GM19193 (cell line): Measurements from ENCODE around the gene CYBA.

Experiments used
- POLR2A ChIP-seq: IDR thresholded peaks from 4 replicates; pipeline ENCODE4 v1.6.1; 2011; ENCODE audit not compliant: insufficient read depth, insufficient read length; ENCODE audit errors: extremely low read depth

Gene CYBA

DNA sequence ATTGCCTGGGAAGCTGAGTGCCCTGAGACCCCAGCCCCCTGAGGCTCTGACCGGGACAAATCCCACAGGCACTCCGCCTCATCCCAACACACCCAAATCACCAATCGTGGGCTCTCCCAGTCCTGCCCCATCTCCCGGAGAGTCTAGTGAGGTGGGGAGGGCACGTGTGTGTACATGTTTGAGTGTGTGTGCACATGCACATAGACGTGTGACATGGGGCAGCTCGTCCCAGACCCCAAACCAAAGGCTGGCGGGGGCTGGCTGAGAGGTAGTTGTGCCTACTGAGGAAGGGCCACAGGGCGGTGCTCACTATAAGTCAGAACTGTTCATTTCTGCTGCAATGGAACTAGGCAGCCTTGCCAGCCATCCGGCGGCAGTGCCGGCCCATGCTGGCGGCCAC is 26.9 kb upstream of the CYBA start:
- no peak for TF ChIP-seq POLR2A

DNA sequence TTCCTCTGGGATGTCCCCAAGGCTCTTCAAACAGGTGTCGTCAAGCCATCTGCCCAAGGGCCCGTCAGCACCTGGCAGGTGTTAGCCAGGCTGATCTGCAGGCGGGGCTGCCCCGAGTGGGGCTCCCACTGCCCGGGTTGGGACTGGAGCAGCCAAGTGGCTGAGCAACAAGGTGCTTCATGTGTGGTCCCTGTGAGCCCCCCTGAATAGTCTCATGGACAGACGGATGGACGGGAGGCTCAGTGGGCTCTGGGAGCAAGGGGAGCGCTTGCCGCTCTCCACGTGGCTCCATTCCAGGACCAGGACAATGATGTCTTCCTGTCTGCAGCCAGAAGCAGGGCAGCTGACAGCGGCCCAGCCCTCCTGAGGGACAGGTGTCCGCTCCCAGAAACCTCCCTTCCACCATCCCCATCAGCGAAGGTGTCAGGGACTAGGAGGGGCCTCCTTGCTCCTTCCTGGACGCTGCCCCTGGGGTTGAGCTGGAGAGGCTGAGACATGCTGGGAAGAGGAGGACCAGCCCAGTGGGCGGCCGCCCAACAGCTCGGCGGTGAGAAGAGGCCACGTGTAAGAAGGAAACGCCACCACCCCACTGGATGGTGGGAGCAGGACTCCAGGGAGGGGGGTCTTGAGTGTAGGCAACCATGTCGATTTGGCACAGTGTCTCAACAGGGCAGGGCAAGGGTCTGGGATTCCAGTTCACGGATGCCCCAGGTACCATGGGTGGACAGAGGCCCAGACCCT is 25.8 kb upstream of the CYBA start:
- no peak for TF ChIP-seq POLR2A

DNA sequence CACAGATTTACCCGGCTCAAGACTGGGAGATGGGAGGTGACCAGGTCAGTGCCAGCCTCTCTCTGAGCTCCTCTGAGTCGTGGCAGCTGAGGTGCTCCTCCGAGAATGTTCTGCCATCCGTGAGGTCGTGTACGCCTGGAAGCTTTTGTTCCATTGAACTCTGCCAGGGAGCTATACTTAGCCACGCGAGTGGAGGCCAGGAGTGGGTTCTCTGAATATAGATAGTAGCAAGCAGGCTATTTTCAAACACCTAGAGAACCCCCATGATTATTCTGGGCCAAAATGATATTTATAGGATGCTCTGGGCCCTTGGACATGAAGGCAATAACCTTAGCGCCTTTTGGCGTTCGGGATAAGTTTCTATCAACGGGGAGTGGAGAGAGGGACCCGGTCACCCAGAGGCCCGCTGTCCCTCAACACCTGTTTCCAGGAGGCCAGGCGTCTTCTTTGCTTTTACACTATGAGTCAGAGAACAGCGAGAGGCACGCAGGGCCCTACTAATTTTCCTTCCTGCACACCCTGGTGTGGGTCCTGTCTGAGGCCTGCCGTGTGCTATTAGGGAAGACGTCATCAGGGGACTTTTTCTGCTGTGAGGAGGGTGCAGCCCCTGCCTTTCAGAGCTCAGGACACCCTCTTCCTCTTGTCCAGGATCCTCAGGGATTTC is 23.0 kb upstream of the CYBA start:
- TF ChIP-seq POLR2A: no peak

DNA sequence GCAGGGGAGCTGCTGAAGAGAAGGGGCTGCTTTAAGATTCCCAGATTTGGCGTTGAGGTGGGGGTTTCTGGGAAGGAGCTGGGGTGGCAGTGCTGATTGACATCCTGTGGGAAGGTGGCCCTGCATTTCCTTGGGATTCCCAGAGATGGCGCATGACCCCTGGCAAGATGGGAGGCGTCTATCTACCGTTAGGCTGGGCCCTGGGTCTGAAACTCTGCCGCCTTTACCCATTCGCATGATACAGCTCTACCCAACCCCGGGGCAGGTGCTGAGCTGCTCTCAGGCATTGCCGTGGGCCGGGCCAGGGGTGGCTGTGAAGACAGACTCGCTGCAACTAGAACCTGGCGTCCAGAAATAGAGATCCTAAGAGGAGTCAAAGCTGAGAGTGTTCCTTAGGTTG is 21.9 kb upstream of the CYBA start:
- TF ChIP-seq POLR2A: no peak

DNA sequence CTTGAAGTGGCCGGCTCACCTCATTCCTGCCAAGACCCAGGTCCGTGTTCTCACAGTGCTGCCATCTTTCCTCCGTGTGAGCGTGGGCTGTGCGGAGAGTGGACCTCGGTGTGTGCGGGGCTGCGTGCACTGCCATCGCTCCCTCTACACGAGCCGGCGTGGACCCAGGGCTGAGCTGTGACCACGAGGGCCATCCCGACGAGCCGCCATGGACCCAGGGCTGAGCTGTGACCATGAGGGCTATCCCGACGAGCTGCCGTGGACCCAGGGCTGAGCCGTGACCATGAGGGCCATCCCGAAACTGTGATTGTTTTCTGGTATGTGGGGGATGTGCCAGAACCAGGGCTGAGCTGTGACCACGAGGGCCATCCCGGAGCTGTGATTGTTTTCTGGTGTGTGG is 21.0 kb upstream of the CYBA start:
- no peak for TF ChIP-seq POLR2A

DNA sequence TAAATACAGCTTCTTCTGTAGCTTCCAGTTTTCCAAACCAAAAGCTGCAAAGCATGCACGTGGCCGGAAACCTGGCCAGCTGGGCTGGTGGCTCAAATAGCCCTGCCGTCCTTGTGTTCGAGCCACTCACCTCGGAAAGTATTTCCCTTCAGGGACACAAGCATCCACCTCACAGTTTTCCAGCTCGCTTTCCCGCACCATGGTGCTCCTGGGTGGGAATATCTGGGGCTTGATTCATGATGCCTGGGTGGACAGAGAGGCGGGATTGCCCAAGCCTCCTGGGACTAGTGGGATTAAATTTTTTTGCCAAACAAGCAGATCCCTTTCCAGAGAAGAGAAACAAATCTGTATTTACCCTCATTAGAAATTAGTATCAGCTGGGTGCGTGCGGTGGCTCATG is 19.1 kb upstream of the CYBA start:
- TF ChIP-seq POLR2A: no peak

DNA sequence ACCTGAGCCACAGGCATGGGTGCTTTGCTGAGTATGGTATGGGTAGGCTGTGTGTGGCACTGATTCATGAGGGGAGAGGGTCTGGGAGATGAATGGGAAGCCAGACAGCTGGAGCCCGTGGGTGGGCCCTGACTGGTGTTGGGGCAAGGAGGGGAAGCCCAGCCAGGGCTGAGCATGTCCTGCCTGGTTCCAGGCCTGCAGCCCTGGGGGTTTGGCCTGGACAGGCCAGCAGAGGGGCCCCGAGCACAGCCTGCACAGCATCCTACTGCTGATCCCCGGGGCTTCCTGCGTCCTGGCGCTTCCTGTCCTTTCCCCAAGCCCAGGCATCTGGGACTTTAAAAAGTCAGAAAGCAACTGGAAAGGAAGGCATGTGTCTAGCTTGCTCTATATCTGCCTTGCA is 16.6 kb upstream of the CYBA start:
- no peak for TF ChIP-seq POLR2A

DNA sequence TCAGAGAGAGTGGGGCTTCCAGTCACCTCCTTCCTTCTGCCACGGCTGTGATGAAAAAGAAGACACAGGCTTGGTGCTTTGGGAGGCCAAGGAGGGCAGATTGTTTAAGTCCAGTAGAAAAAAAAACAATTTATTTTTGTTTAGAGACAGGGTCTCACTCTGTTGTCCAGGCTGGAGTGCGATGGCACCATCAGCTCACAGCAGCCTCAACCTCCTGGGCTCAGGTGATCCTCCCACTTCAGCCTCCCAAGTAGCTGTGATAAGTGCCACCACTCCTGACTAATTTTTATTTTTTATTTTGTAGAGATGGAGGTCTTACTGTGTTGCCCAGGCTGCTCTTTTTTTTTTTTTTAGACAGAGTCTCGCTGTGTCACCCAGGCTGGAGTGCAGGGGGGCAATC is 14.7 kb upstream of the CYBA start:
- TF ChIP-seq POLR2A: no peak

DNA sequence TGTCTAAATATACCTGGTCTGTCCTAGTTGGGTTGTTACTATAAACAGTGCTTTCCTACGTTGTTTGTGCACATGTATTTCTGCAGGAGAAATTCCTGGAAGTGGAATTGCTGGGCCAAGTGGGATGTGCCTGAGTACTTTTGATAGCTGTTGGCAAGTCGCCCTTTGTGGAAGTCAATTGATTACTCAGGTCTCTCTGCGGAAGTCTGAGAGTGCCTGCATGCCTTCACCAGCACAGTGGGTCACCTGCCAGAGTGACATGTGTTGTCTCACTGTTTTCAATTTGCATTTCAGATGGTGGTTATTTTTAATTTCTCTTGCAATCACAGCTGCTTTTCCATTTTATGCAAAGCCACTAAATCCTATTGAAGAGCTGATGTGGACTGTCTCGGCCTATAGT is 14.3 kb upstream of the CYBA start:
- TF ChIP-seq POLR2A: no peak

DNA sequence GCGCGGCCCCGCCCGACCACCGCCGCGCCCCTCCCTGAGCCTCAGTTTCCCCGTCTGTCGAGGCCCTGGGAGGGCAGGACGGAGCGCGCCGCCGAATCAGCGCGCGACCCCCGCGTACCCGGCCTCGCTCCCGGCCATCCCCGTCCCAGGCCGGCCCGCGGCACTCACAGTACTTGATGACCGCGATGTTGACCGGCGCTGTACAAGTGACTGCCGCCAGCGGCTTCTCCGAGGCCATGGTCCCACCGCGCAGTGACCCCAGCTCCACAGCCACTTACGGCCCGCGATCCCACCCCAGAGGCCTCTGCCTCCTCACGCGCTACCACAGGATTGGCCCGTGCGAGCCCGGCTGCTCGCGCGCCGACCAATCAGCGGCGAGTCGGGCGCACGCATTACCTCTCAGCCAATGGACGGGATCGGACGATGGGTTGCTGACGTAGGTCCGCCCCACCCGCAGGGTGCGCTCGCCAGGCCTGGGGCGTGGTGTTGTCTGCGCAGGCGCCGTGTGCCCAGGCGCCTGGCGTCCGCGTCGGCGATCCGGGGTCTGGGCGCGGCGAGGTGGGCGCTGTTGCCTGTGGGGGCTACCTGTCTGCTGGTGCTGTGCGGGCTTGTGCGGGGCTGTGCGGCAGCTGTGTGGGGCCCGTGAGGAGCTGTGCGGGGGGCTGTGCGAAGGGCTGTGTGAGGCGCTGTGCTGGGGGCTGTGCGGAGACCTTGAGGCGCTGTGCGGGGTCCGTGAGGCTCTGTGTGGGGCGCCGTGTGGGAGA is 12.2 kb upstream of the CYBA start, which contains the start of gene MVD:
MVD (minus strand) TSS at position 249 of the 764 bp plus-strand sequence; CDS start at position 238, 11 bp downstream.
- peak; percentile 84 for TF ChIP-seq POLR2A

DNA sequence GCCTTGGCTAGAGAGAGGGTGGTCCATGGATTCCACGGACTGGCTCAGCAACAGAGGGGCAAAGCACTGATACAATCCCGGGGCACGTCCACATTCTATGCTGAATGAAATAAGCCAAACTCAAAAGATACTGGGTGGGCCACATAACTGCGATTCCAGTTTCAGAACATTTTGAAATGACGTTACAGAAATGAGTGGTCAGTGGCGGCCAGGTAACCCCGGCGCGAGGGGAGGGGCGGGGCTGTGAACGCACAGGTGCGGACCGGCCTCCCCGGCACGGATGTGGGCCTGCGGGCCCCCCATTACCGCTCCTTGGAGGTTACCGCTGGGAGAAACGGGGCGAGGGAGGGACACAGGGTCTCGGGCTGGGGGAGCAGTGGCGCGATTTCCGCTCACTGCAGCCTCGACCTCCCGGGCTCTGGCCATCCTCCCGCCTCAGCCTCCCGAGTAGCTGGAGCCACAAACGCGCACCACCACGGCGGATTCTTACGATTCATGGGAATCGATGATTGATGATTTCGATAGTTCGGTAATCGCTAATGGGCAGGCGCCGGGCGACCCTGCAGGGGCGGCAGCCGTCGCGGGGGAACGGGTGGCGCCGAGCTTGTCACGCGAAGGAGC is 11.5 kb upstream of the CYBA start:
- no peak for TF ChIP-seq POLR2A

DNA sequence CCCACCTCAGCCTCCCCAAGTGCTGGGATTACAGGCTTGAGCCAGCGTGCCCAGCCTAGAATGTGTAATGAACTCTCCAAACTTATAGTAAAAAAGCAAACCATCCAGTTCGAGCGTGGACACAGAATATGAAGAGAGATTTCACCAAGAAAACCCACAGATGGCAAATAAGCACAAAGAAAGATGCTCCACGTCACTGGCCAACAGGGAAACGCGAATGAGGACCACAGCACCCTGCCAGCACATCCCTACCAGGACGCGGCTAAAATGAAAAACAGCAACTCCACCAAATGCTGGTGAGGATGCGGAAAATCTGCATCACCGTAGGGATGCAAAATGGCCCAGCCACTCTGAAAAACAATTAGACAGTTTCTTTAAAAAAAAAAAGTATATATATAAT is 10.6 kb upstream of the CYBA start:
- no peak for TF ChIP-seq POLR2A

DNA sequence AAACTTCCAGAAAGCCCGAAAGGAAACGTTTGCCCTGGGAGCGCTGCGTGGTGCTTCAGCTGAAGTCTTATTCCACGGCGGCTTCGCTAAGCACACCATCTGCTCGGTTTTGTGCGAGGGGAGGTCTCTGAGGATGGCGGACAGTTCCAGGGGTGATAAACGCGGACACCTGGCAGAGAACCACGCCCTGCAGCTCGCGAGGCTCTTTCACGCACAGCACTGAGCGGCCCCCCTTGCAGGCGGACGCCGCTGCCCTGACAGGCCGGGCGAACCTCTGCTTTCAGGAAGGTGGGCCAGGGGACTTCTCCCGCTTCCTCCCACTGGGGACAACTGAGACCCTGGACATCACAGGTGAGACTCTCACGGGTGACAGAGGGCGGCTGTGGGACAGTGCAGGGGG is 8.3 kb upstream of the CYBA start:
- TF ChIP-seq POLR2A: no peak

DNA sequence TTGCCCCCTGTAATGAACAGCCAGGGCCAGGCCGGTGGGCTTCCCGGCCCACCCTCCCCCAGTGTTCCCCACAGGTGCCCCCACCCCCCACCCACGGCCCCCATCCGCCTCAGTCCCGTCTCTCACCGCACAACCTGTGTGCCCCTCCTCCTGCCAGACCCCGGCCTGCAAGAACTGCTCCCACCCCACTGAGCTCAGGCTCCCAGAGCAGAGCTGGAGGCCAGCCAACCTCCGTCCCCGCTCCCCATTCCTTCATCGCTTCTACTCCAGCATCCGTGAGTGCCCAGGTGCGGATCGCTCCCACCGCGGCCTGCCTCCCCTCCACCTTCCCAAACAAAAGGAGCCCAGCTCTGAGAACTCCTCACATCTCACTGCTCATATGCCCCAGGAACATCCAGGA is 7.9 kb upstream of the CYBA start:
- TF ChIP-seq POLR2A: no peak

DNA sequence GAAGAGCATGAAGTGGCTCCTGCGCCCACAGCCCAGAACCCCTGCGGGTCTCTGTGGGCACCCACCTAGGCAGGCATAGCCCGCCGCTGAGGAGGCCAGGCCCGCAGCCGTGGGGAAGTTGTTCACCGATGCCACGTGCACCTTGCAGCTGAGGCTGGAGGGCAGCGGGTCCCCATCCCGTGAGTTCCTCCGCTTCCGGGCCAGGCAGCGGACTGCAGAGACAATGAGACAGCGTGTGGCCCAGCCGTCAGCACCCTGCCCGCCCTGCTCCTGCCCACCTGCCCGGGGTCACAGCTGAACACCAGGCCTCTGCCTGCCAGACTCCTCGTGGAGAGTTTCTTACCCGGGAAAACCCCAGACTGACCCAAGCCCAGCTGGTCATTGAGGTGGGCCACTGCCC is 6.5 kb upstream of the CYBA start:
- TF ChIP-seq POLR2A: no peak
